Right lobe of liver (tissue), 6 donors: Measurements from ENCODE around the gene SLC4A5. TPM values are rescaled to one million over a fixed set of nuclear protein-coding genes. Genes with fewer than 3 reads are reported as not detected.

Experiments
- ATAC-seq, 4 donors: fragments of 200-7000 bp; cut with Tn5 transposase; one replicate each; pipeline ENCODE4 v1.9.1; 2020; ENCODE audit warnings: mild to moderate bottlenecking in 4 of 4, moderate library complexity in 4 of 4
- DNase-seq, 3 donors: peaks; one replicate each; pipeline ENCODE4 v3.0.0-alpha.2; 2020
- H3K27ac ChIP-seq, 3 donors: fragments of 200-600 bp; one replicate each; pipeline ENCODE4 v1.8.0; 2022
- H3K27me3 ChIP-seq, 2 donors: fragments of 200-600 bp; one replicate each; pipeline ENCODE4 v1.8.0; 2022
- H3K36me3 ChIP-seq, 4 donors: fragments of 200-600 bp; sonication (generic) in 1 of 4; one replicate each; pipeline versions ENCODE4 v1.5.1 to v1.8.0; 2017 to 2022; ENCODE audit warnings: control low read depth in 1 of 4
- H3K4me1 ChIP-seq, 4 donors: fragments of 200-600 bp; sonication (generic) in 1 of 4; one replicate each; pipeline versions ENCODE4 v1.5.1 to v1.8.0; 2017 to 2022; ENCODE audit warnings: control low read depth in 1 of 4
- H3K4me3 ChIP-seq, 3 donors: fragments of 200-600 bp; one replicate each; pipeline ENCODE4 v1.8.0; 2022
- H3K9me3 ChIP-seq, 4 donors: fragments of 200-600 bp; sonication (generic) in 1 of 4; one replicate each; pipeline versions ENCODE4 v1.5.1 to v1.8.0; 2017 to 2022; ENCODE audit warnings: control low read depth in 1 of 4
- CTCF ChIP-seq, 4 donors: fragments of 200-600 bp in 3 of 4; fragments of 450-650 bp in 1 of 4; IDR thresholded peaks; one replicate each; pipeline versions ENCODE4 v1.5.1 to v1.8.0; 2016 to 2022; ENCODE audit warnings: antibody characterized with exemption in 4 of 4, mild to moderate bottlenecking in 2 of 4
- POLR2A ChIP-seq: fragments of 450-650 bp; IDR thresholded peaks from one replicate; pipeline ENCODE4 v1.6.1; 2017; ENCODE audit warnings: antibody characterized with exemption, mild to moderate bottlenecking
- WGBS: methylation state at CpG from one replicate; pipeline ENCODE4 v1.1.6; 2018; ENCODE audit warnings: low coverage, low lambda C conversion rate; ENCODE audit not compliant: insufficient coverage; ENCODE audit errors: missing lambda C conversion rate; 5-methylcytosine and 5-hydroxymethylcytosine counted together
- intact Hi-C, 2 donors: fragments of 100-400 bp; cut with DNase I; formaldehyde crosslinking; loops; one replicate each; pipeline versions ENCODE4 v1.11.2 to v1.14.1; 2022
- total RNA-seq, 6 experiments: library from RNA; depleted of rRNA in 2 of 6; stranded (reverse); fragments of >200 nt in 2 of 6; fragmentation: NEBNext Ultra II Directional in 3 of 6; extraction: Animal tissue kit (Norgen Biotek cat#: 25700) in 3 of 6; gene quantifications; one replicate each; pipeline versions ENCODE4 v1.1.0 to v1.2.4, GENCODE V29; 2016 to 2023
- donor health status: DM: no; HTN: yes; CAD: no.
- donor health status: DM: no; HTN: no; CAD: no.
- donor health status: DM: no; HTN: no; CAD: no.
- donor health status: DM: no; HTN: yes; CAD: no.
- donor health status: DM: no; HTN: yes; CAD: no.

SLC4A5 gene
- total RNA-seq, 6 experiments from 2014 or later, result 0.12 to 1.2 (median 0.68) TPM

- no peaks in the 10 kb centered on the region for H3K36me3 ChIP-seq
- peaks cover 0 to 20% (median 7%) of the 10 kb centered on the region in 4 donors for H3K4me1 ChIP-seq
- DNase-seq (peak in 1 of 3 donors; percentile 58), ATAC-seq (peak; percentile 96)
- 0% methylated on average over 1 of the region's 1 CpG for WGBS
- H3K4me3 ChIP-seq, result peak overlapping the region in 1 of 3 donors; percentile 22
- no peaks in the 10 kb centered on the region for H3K27me3 ChIP-seq
- H3K27ac ChIP-seq, result peak overlapping the region; percentile 6 to 55 (median 42)
- TF ChIP-seq CTCF (IDR thresholded peaks at IDR 0.05), result peak in 1 of 4 donors; percentile 30
- no peak for TF ChIP-seq POLR2A
- intact Hi-C loops, result loop anchor here in 1 of 2 donors (10.0 kb wide), 1 partner anchor 48 kb away; no protein-coding TSS in a partner anchor
- no peaks in the 10 kb centered on the region for H3K9me3 ChIP-seq
Observed at GRCh38 chr2:74383254-74383653, 40.0 kb upstream of the SLC4A5 start.

GRCh38 chr2:74381751-74382150 lies 38.5 kb upstream of the SLC4A5 start:
- DNase-seq (no peak), ATAC-seq (no peak)
- H3K4me3 ChIP-seq, result no peak overlapping the region
- TF ChIP-seq CTCF (IDR thresholded peaks at IDR 0.05) (no peak), POLR2A (no peak)
- peaks cover 3 to 6% (median 3%) of the 10 kb centered on the region in 4 donors for H3K36me3 ChIP-seq
- no peak overlapping the region for H3K27ac ChIP-seq
- peaks cover 0 to 20% (median 7%) of the 10 kb centered on the region in 4 donors for H3K4me1 ChIP-seq
- 86% methylated on average over 3 of the region's 3 CpGs for WGBS
- intact Hi-C loops, result loop anchor here in 1 of 2 donors (10.0 kb wide), 1 partner anchor 47 kb away; no protein-coding TSS in a partner anchor
- H3K27me3 ChIP-seq, result no peaks in the 10 kb centered on the region
- no peaks in the 10 kb centered on the region for H3K9me3 ChIP-seq

- ATAC-seq (peak in 2 of 4 donors; percentile 7 to 29), DNase-seq (no peak)
- TF ChIP-seq POLR2A, result no peak
- TF ChIP-seq CTCF (IDR thresholded peaks at IDR 0.05), result no peak
- Histone ChIP-seq H3K4me3 (no peak within 1 kb of the TSS), H3K27ac (no peak within 1 kb of the TSS), H3K36me3 (peaks cover 3 to 6% (median 3%) of the 10 kb centered on the region in 4 donors), H3K4me1 (peaks cover 0 to 20% (median 7%) of the 10 kb centered on the region in 4 donors), H3K27me3 (no peaks in the 10 kb centered on the region), H3K9me3 (no peaks in the 10 kb centered on the region)
- 60% methylated on average over 3 of the region's 14 CpGs for WGBS
- intact Hi-C loops, result loop anchor here in 1 of 2 donors (10.0 kb wide), 1 partner anchor 45 kb away; no protein-coding TSS in a partner anchor
Observed at GRCh38 chr2:74379851-74380789, 36.9 kb upstream of the SLC4A5 start, which contains the start of gene DCTN1. Gene DCTN1, minus strand, starts transcription at chr2:74380311. Its CDS starts 274 bp downstream, at chr2:74380037.

GRCh38 chr2:74378007-74378406 lies 34.8 kb upstream of the SLC4A5 start:
- H3K4me3 ChIP-seq, result no peak overlapping the region
- TF ChIP-seq POLR2A (no peak), CTCF (IDR thresholded peaks at IDR 0.05) (no peak)
- H3K36me3 ChIP-seq, result peaks cover 3 to 6% (median 3%) of the 10 kb centered on the region in 4 donors
- peaks cover 0 to 8% (median 0%) of the 10 kb centered on the region in 4 donors for H3K4me1 ChIP-seq
- DNase-seq, result no peak
- ATAC-seq, result no peak
- no peaks in the 10 kb centered on the region for H3K9me3 ChIP-seq
- no peak overlapping the region for H3K27ac ChIP-seq
- intact Hi-C loops, result no loop called here
- H3K27me3 ChIP-seq, result no peaks in the 10 kb centered on the region
- 92% methylated on average over 2 of the region's 10 CpGs for WGBS
